Activated gamma-delta T cell treated with Interleukin-2 at 50 U/mL for 16 hours (primary cell): ENCODE results near the gene TASOR2.

ENCODE experiments used
- DNase-seq: peaks from one replicate; pipeline ENCODE4 v3.0.0-alpha.2; 2020

Gene TASOR2

GRCh38 chr10:5684971-5685763 lies 529 bp downstream of the TASOR2 start:
- peak; percentile 57 for DNase-seq

DNA sequence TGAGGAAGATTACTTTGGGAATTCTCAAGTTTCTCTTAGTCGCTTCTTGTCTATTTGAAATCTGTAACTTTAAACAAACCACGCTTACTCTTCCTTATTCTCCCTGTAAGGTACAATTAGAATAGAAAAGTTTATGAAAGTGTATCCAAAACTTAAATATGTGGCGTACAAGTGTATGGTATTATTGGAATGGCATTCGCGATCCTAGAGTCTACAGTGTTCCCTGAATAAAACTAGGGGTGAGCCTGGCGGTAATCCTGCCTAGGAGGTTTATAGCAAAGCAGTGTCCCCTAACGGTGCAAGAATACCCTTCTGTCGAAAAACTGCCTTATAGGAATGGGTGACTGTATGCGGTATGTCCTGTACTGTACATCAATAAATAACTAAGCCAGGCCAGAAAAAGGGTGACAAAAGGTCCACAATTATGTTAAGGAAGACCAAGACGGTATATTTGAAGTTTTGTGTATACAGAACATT lies 1.2 kb downstream of the TASOR2 start:
- no peak for DNase-seq

GRCh38 chr10:5688587-5688986 lies 3.9 kb downstream of the TASOR2 start:
- DNase-seq: no peak

DNA sequence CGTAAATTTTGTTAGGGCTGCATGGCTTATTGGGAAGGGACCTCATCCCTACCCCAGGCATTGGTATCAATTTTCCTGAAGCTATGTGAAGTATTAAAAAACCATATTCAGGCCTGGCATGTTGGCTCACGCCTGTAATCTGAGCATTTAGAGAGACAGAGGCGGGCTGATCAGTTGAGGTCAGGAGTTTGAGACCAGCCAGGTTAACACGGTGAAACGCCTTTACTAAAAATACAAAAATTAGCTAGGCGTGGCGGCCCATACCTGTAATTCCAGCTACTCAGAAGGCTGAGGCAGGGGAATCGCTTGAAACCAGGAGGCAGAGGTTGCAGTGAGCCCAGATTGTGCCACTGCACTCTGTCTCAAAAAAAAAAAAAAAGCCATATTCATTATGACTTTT lies 7.1 kb downstream of the TASOR2 start:
- DNase-seq: no peak

DNA sequence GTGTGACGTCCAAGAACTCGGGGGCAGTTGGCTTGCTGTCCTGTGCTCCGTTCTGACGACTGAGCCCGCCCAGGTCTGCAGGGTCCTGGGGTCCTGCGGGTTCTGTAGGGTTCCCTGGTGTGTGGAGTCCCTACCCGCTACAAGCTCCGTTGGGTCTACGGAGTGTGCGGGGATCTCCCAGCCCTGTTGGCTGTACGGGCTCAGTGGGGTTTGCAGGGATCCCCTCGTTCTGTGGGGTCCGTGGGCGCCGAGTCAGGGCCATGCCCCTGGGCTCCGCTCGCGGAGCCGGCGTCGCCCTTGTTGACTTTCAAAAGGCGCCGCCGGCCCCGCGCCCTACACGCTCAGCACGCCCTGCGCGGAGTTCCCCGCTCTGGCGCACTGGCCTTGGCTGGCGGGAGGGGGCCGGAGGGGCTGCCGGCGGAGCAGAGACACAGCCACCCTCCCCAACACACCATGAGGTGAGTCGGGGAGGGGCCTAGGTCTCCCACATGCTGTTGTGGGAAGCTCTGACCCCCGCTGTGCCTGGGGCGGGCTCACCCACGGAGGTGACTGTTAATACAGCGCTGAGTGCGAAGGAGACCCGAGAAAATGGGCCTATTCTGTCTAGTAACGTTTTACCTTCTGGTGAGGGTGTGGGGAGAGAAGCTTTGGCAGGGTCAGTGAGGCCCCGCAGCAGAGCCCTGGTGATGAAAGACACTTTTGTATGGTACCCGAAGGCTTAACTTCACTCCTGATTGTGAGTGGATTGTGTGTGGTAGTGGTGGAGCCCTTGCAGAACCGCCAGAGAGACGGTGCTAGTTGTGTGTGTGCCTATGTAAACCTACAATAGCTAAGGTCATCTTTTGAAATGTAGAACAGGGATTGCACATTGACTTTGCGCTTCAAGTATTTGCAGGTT lies 8.1 kb downstream of the TASOR2 start:
- DNase-seq: peak; percentile 49

DNA sequence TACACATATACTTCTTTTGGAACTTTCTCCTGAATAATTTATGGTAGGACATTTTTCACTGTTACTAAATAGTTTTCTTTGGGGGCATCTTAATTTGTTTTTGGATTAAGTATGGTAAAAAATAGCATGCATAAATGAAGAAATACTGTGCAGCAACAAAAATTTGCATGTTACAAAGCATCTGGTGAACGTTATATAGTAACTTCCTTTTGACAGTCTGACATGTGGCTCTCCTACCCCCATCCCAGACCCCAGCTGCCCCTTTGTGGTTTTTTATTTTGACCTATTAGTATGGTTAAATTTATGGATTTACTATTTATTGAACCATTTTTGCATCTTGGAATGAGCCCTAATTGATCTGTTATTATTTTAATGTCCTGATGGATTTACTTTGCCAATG lies 9.9 kb downstream of the TASOR2 start:
- no peak for DNase-seq

GRCh38 chr10:5697342-5697741 lies 12.7 kb downstream of the TASOR2 start:
- no peak for DNase-seq

DNA sequence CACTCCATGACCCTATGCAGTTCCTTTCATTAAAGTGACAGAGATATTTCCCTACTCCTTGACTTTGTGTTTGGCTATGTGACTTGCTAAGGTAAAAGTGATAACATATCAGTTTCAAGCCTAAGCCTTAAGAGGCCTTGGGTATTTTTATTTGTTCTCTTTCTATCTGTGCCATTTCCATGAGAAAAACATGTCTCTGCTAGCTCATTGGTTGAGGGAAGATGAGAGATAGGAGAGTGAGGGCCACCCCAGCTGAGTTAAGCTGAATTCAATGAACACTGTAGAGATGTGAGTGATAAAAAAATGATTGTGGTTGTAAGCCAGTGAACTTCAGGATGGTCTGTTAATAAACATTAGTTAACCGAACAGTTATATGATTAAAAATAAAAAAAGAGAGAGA lies 13.4 kb downstream of the TASOR2 start:
- DNase-seq: no peak

DNA sequence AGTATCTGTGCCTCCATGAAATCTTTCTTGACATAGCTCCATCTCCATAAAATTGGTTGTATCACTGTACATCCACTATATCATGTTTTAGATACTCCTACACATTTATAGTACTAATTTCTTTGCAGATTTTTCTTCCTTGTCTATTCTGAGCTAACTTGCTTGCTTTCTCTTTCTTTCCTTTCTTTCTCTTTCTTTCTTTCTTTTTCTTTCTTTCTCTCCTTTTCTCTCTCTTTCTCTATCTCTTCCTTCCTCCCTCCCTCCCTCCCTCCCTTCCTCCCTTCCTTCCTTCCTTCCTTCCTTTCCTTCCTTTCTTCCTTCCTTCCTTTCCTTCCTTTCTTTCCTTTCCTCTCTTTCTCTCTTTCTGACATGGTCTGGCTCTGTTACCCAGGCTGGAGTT lies 23.7 kb downstream of the TASOR2 start:
- DNase-seq: no peak

- no peak for DNase-seq
Measured at GRCh38 chr10:5709865-5710264, 25.2 kb downstream of the TASOR2 start.

DNA sequence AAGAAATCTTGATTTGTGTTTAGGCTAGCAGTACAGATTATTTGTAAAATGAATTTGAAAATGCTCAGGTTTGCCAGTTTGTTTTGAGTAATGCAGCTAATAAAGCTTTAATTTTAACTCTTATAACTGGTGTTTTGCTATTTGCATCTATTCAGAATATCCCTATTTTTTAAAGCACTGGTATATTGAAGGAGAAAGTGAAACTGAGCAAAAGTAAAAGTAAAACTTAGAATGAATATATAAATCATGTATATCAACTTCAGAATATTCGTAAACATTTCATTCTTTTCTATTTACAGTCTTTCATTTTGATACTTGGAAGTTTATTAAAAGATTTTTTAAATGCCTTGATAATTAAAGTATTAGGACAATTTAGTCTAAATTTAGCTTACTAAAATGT lies 26.2 kb downstream of the TASOR2 start:
- no peak for DNase-seq

DNA sequence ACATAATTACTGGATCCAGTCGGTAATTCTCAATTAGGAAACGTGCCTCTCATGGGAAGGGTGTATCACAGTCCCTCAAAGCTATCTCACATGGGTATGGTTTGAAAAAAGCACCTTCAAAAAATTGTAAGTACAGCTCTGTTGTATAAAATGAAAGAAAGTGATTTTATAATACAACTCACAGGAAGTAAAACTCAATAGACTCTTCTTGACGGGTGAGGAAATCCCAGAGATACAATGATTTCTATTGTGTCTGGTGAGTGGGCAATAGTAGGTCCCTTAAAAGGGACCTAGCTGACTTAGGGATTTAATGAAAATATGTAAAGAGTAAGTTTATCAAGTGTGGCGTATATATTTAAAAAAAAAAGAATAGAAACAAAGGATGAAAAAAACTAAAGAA lies 27.0 kb downstream of the TASOR2 start:
- DNase-seq: no peak

DNA sequence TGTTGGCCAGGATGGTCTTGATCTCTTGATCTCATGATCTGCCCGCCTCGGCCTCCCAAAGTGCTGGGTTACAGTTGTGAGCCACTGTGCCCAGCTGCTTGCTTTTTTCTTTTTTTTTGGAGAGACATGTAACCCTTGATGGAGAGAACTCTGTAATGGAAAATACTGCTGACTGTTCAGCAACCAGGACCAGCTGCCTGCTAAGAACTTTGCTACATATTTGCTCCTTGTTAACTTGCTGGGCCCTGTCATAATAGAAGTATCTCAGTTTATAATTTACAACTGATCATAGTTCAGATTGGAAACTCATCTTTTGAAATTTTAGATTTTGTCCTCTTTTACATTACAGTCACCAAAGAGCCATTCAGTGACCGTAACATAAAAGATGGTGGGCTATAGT lies 34.9 kb downstream of the TASOR2 start:
- no peak for DNase-seq

DNA sequence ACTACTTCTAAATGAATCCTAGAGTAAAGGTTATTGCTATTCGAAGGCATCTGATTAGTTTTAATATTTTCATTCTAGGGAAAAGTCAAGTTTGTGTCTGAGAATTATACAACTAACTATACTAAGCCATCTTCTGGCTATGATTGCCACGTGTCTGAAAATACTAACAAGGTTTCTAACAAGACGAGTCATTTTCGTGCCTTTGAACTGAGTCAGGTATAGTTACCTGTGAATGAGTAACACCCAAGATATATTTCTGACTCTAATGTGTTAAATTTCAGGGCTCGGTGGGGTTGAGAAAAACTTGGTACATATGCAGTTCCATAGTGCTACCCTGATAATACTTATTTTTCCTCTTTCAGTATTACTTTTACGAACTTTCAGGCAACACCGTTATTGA lies 35.5 kb downstream of the TASOR2 start:
- no peak for DNase-seq

GRCh38 chr10:5723692-5724091 lies 39.1 kb downstream of the TASOR2 start:
- no peak for DNase-seq

- no peak for DNase-seq
Measured at GRCh38 chr10:5730766-5731165, 46.1 kb downstream of the TASOR2 start.

DNA sequence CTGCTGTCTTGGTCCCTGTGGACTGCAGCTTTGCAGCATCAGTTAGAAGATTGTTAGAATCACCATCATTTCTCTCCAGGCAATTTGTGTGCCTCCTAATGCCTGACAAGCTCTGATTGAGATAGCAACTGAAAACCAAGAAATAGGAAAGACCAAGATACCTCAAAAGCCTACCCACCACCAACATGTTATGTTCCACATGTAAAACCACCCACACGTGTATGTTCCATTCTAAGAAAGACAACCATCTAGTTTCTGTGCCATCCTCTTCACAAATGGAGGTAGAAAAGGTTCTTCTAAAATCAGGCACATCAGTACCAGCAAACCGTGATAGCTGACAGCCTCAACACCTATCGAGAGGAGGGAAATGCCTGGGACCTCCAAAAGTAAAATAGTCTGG lies 46.9 kb downstream of the TASOR2 start:
- DNase-seq: no peak

DNA sequence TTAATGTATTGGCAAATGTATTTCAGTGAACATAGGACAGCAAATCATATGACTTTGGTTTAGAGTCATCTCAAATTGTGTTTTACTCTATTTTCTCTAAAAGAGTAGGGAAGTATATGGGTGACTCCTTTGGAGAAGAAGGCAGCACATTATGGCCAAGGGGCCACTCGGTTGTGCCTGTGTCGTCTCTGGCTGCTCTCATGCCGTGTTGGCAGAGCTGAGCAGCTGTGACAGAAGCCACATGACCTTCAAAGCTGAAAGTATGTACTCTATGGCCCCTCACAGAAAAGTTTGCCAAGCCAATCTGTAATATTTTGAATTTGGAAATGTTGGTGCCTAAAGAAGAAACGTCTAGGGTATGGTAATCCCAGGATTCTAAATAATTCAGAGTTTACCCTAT lies 47.5 kb downstream of the TASOR2 start:
- no peak for DNase-seq
